Suprapubic skin (tissue), 4 donors: ENCODE data around the gene SERTAD1. TPM values are rescaled to one million over a fixed set of nuclear protein-coding genes. Genes with fewer than 3 reads are reported as not detected.

ENCODE experiments used
- DNase-seq, 2 donors: peaks; one replicate each; pipeline ENCODE4 v3.0.0-alpha.2; 2019; ENCODE audit warnings: low spot score in 2 of 2
- H3K27ac ChIP-seq: fragments of 200-600 bp; sonication (generic); one replicate; pipeline ENCODE4 v1.5.1; 2019
- H3K27me3 ChIP-seq: fragments of 200-600 bp; sonication (generic); one replicate; pipeline ENCODE4 v1.5.1; 2019
- H3K36me3 ChIP-seq: fragments of 200-600 bp; sonication (generic); one replicate; pipeline ENCODE4 v1.5.1; 2019
- H3K4me1 ChIP-seq: fragments of 200-600 bp; sonication (generic); one replicate; pipeline ENCODE4 v1.5.1; 2019
- H3K4me3 ChIP-seq: fragments of 200-600 bp; sonication (generic); one replicate; pipeline ENCODE4 v1.5.1; 2019; ENCODE audit warnings: mild to moderate bottlenecking
- H3K9me3 ChIP-seq: fragments of 200-600 bp; sonication (generic); one replicate; pipeline ENCODE4 v1.5.1; 2019
- CTCF ChIP-seq, 2 donors: fragments of 200-600 bp in 1 of 2; fragments of 450-650 bp in 1 of 2; sonication (generic) in 1 of 2; IDR thresholded peaks; one replicate each; pipeline ENCODE4 v1.5.1; 2016 to 2019; ENCODE audit warnings: antibody characterized with exemption in 2 of 2, mild to moderate bottlenecking in 1 of 2, moderate library complexity in 1 of 2
- EP300 ChIP-seq: sonication (generic); formaldehyde crosslinking; IDR thresholded peaks from one replicate; pipeline ENCODE4 v1.6.1; 2017; ENCODE audit warnings: antibody characterized with exemption
- POLR2A ChIP-seq, 2 donors: fragments of 450-650 bp; IDR thresholded peaks; one replicate each; pipeline ENCODE4 v1.6.1; 2017; ENCODE audit warnings: antibody characterized with exemption in 2 of 2, mild to moderate bottlenecking in 2 of 2, moderate library complexity in 2 of 2
- POLR2AphosphoS5 ChIP-seq, 3 donors: sonication (generic); formaldehyde crosslinking; IDR thresholded peaks; one replicate each; pipeline ENCODE4 v1.6.1; 2017; ENCODE audit warnings: antibody characterized with exemption in 3 of 3
- WGBS: methylation state at CpG from one replicate; pipeline ENCODE4 v1.1.5; 2018; 5-methylcytosine and 5-hydroxymethylcytosine counted together
- total RNA-seq, 4 donors: library from RNA; depleted of rRNA; stranded (reverse); fragments of >200 nt; gene quantifications; one replicate each; pipeline ENCODE4 v1.1.0, GENCODE V29; 2016

Gene SERTAD1
- total RNA-seq, 4 donors from 2014 or later: 8.5 to 33.9 (median 20.6) TPM

DNA sequence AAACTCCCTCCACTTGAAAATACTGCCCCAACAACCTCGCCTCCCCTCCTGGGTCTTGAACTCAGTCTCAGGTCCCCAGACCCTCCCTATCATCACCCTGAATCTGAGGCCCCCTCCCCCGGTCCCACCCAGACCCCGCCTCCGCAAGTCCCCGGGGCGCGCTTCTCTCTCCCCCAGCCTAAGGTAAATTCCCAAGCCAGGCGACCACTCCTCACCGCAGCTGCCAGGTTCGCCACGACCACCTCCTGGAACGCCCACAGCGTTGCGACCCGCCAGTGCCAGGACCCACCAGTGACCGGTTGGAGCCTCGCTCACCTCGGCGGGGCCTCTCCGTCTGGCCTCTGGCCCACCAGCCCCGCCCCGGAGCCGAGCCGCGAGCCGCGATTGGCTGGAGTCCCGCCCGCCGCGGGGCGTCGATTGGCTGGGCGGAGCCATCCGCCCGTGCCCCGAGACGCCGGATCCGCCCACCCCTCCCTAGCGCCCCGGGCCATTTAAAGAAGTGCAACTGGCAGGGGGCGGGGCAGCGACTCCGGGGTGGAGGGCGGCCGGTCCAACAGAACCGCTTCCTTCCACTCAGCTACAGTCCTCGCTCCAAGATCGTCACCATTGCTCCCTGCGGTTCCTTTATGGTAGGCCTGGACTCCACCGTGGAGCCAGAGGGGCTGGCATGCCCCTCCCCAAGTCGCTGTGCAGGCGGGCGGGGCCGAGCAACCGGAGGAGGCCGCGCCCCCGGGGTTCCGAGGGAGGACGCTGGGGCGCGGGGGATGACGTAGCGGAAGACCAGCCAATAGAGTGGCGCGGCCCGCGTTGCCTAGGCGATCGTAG lies 18.4 kb upstream of the SERTAD1 start, which contains the start of gene SERTAD3:
Gene SERTAD3, minus strand, starts transcription at position 336 of the 825 bp plus-strand sequence. CDS start 2,255 bp downstream, outside the sequence.
- Histone ChIP-seq H3K27me3 (no peaks in the 10 kb centered on the region), H3K36me3 (peaks cover 41% of the 10 kb centered on the region), H3K4me3 (peak within 1 kb of the TSS; percentile 94), H3K27ac (peak within 1 kb of the TSS; percentile 97), H3K9me3 (no peaks in the 10 kb centered on the region), H3K4me1 (peaks cover 28% of the 10 kb centered on the region)
- peak in 1 of 2 donors; percentile 11 for TF ChIP-seq CTCF (IDR thresholded peaks at IDR 0.05)
- TF ChIP-seq POLR2AphosphoS5 (IDR thresholded peaks at IDR 0.05): peak; percentile 72 to 80 (median 73)
- peak; percentile 69 to 90 for TF ChIP-seq POLR2A (IDR thresholded peaks at IDR 0.05)
- TF ChIP-seq EP300: no peak
- DNase-seq: peak; percentile 99
- WGBS: 1% methylated on average over 28 of the region's 72 CpGs

- WGBS: under 1% methylated on average over 31 of the region's 52 CpGs
- no peak for TF ChIP-seq EP300
- peak; percentile 15 to 86 (median 60) for TF ChIP-seq POLR2AphosphoS5 (IDR thresholded peaks at IDR 0.05)
- Histone ChIP-seq H3K27me3 (no peaks in the 10 kb centered on the region), H3K4me1 (peaks cover 28% of the 10 kb centered on the region), H3K4me3 (peak overlapping the region; percentile 94), H3K9me3 (no peaks in the 10 kb centered on the region), H3K36me3 (peaks cover 35% of the 10 kb centered on the region), H3K27ac (peak overlapping the region; percentile 97)
- DNase-seq: peak; percentile 100
Observed at GRCh38 chr19:40443131-40443999, 17.6 kb upstream of the SERTAD1 start.

- 13% methylated on average over 17 of the region's 22 CpGs for WGBS
- H3K36me3 ChIP-seq: peaks cover 26% of the 10 kb centered on the region
- H3K27me3 ChIP-seq: no peaks in the 10 kb centered on the region
- H3K27ac ChIP-seq: peak overlapping the region; percentile 97
- H3K4me1 ChIP-seq: peaks cover 28% of the 10 kb centered on the region
- TF ChIP-seq CTCF (IDR thresholded peaks at IDR 0.05): no peak
- no peak for TF ChIP-seq EP300
- TF ChIP-seq POLR2A (IDR thresholded peaks at IDR 0.05): no peak
- no peak for TF ChIP-seq POLR2AphosphoS5 (IDR thresholded peaks at IDR 0.05)
- H3K4me3 ChIP-seq: peak overlapping the region; percentile 94
- H3K9me3 ChIP-seq: no peaks in the 10 kb centered on the region
- DNase-seq: no peak
Observed at GRCh38 chr19:40442328-40443130, 16.7 kb upstream of the SERTAD1 start.

- WGBS: 77% methylated on average over 11 of the region's 11 CpGs
- Histone ChIP-seq H3K4me3 (no peak overlapping the region), H3K27me3 (no peaks in the 10 kb centered on the region), H3K36me3 (peaks cover 21% of the 10 kb centered on the region), H3K27ac (no peak overlapping the region), H3K4me1 (peaks cover 28% of the 10 kb centered on the region), H3K9me3 (no peaks in the 10 kb centered on the region)
- TF ChIP-seq POLR2AphosphoS5 (IDR thresholded peaks at IDR 0.05) (no peak), EP300 (no peak), CTCF (IDR thresholded peaks at IDR 0.05) (no peak), POLR2A (IDR thresholded peaks at IDR 0.05) (no peak)
- no peak for DNase-seq
Observed at GRCh38 chr19:40441719-40442253, 16.0 kb upstream of the SERTAD1 start.

DNA sequence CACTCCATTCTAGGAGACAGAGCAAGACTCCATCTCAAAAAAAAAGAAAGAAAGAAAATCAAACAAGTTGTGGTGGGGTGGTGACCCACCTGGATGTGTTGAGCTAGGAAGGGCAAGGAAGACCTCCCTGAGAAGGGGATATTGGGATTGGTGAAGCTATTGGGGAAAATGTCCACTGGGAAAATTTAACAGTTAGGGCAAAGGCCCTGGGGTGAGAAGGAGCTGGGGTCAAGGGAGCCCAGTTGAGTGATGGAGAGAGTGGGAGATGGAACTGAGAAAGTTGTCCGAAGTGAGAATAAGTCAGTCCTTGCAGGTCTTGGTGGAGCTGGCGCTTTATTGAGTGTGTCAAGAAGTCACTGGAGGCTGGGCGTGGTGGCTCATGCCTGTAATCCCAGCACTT lies 12.5 kb upstream of the SERTAD1 start:
- H3K4me3 ChIP-seq: no peak overlapping the region
- TF ChIP-seq EP300: no peak
- TF ChIP-seq CTCF (IDR thresholded peaks at IDR 0.05): no peak
- no peak for TF ChIP-seq POLR2AphosphoS5 (IDR thresholded peaks at IDR 0.05)
- TF ChIP-seq POLR2A (IDR thresholded peaks at IDR 0.05): no peak
- H3K27me3 ChIP-seq: no peaks in the 10 kb centered on the region
- 90% methylated on average over 3 of the region's 3 CpGs for WGBS
- H3K27ac ChIP-seq: no peak overlapping the region
- H3K9me3 ChIP-seq: no peaks in the 10 kb centered on the region
- H3K4me1 ChIP-seq: peaks cover 27% of the 10 kb centered on the region
- H3K36me3 ChIP-seq: peaks cover 21% of the 10 kb centered on the region
- DNase-seq: no peak
